Endodermal cell (in vitro differentiated cells): ENCODE data around the gene OVCA2. TPM values are rescaled to one million over a fixed set of nuclear protein-coding genes. Genes with fewer than 3 reads are reported as not detected.

Source experiments
- DNase-seq: peaks from one replicate; pipeline ENCODE4 v3.0.0-alpha.2; 2017
- H3K27ac ChIP-seq: 2 replicates; pipeline ENCODE4 v1.5.1; 2013; ENCODE audit warnings: mild to moderate bottlenecking, low read depth, low read length, moderate library complexity
- H3K27me3 ChIP-seq: 2 replicates; pipeline ENCODE4 v1.6.1; 2013; ENCODE audit warnings: mild to moderate bottlenecking, low read length, moderate library complexity; ENCODE audit not compliant: insufficient read depth, control insufficient read depth, poor library complexity, severe bottlenecking
- H3K36me3 ChIP-seq: 2 replicates; pipeline ENCODE4 v1.7.0; 2013; ENCODE audit warnings: mild to moderate bottlenecking, low read length, moderate library complexity; ENCODE audit not compliant: control insufficient read depth, insufficient read depth
- H3K4me1 ChIP-seq: one replicate; pipeline ENCODE4 v1.7.0; 2013; ENCODE audit warnings: low read length; ENCODE audit not compliant: control insufficient read depth, insufficient read depth
- H3K4me3 ChIP-seq: 2 replicates; pipeline ENCODE4 v1.5.1; 2013; ENCODE audit warnings: mild to moderate bottlenecking, low read length, moderate library complexity
- H3K9ac ChIP-seq: 2 replicates; pipeline ENCODE4 v1.6.1; 2013; ENCODE audit warnings: mild to moderate bottlenecking, low read length, moderate library complexity; ENCODE audit not compliant: poor library complexity, severe bottlenecking; ENCODE audit errors: extremely low read depth
- H3K9me3 ChIP-seq: 2 replicates; pipeline ENCODE4 v1.6.1; 2013; ENCODE audit warnings: mild to moderate bottlenecking, low read length, moderate library complexity; ENCODE audit not compliant: control insufficient read depth
- H3K27ac Mint-ChIP-seq: 2 replicates; pipeline ENCODE4 v1.8.0; 2020; ENCODE audit warnings: mixed read lengths
- H3K27me3 Mint-ChIP-seq: 2 replicates; pipeline ENCODE4 v1.8.0; 2021; ENCODE audit warnings: mild to moderate bottlenecking, mixed read lengths; ENCODE audit not compliant: insufficient read depth
- H3K36me3 Mint-ChIP-seq: 2 replicates; pipeline ENCODE4 v1.8.0; 2020; ENCODE audit warnings: low read depth, mixed read lengths
- H3K4me1 Mint-ChIP-seq: 2 replicates; pipeline ENCODE4 v1.8.0; 2020; ENCODE audit warnings: mixed read lengths
- H3K4me3 Mint-ChIP-seq: 2 replicates; pipeline ENCODE4 v1.8.0; 2020; ENCODE audit warnings: mild to moderate bottlenecking, moderate library complexity, mixed read lengths
- H3K9me3 Mint-ChIP-seq: 2 replicates; pipeline ENCODE4 v1.8.0; 2020; ENCODE audit warnings: mild to moderate bottlenecking, mixed read lengths
- CTCF ChIP-seq: fragments of 200-600 bp; sonication (generic); conservative IDR thresholded peaks from 2 replicates; pipeline ENCODE4 v1.5.0; 2021; ENCODE audit warnings: antibody characterized with exemption, mild to moderate bottlenecking
- WGBS, 2 experiments: methylation state at CpG; one replicate each; pipeline versions ENCODE4 v1.1.5 to v1.1.7; 2013; ENCODE audit warnings: missing lambda C conversion rate in 2 of 2, mixed read lengths in 1 of 2; ENCODE audit not compliant: insufficient coverage in 1 of 2, insufficient read length in 1 of 2; 5-methylcytosine and 5-hydroxymethylcytosine counted together
- total RNA-seq, 2 donors: library from RNA; stranded (reverse); fragmentation: NEBNext Ultra II Directional in 1 of 2; extraction: Animal tissue kit (Norgen Biotek cat#: 25700) in 1 of 2; gene quantifications; 2 replicates in 1 of 2; 3 replicates in 1 of 2; pipeline ENCODE4 v1.2.1, GENCODE V29; 2021

The OVCA2 gene
- total RNA-seq, 2 donors from 2014 or later = 19.8 to 27.5 TPM

- no peak overlapping the region for H3K27ac Mint-ChIP-seq
- Histone ChIP-seq H3K4me1 (peaks cover 8% of the 10 kb centered on the region), H3K9me3 (no peaks in the 10 kb centered on the region), H3K27ac (no peak overlapping the region), H3K27me3 (peaks cover 12% of the 10 kb centered on the region), H3K4me3 (no peak overlapping the region), H3K36me3 (peaks cover 27% of the 10 kb centered on the region), H3K9ac (no peak overlapping the region)
- no peaks in the 10 kb centered on the region for H3K9me3 Mint-ChIP-seq
- H3K27me3 Mint-ChIP-seq = peaks cover 77% of the 10 kb centered on the region
- no peak for TF ChIP-seq CTCF
- DNase-seq = no peak
- H3K4me1 Mint-ChIP-seq = peaks cover 31% of the 10 kb centered on the region
- H3K36me3 Mint-ChIP-seq = peaks cover 30% of the 10 kb centered on the region
- 94 to 96% methylated on average over 16 to 20 of the region's 20 CpGs for WGBS, 2 experiments
- no peak overlapping the region for H3K4me3 Mint-ChIP-seq
Observed at GRCh38 chr17:2016494-2016893, 25.3 kb upstream of the OVCA2 start.

DNA sequence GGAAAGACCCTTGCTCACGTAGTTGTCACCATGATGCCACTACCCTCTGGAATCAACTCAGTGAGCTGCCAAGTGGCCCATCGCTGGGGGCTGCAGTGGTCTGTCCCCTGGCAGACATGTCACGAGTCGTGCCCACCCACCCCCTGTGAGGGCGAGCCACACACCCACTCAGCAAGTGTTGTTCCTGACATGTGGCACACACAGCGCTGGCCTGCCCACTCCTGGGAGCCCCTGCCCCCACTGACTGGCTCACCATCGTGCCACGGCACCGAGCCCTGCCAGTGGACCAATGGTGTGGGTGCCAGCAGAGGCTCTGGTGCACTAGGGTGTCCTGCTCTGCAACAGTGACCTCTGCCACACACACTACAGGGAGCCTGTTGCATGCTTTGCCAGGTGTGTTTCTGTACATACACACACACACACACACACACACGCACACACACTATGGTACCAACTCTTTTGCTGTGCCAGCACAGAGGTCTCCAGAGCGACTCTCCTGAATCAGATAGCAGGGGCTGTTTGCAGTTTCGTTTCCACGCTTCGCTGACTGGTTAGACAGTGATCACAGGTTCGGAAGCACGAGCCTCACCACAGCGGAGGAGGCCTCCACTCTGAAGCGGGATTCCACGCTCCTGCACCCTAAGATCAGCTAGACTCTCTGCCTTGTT is 24.4 kb upstream of the OVCA2 start:
- H3K36me3 ChIP-seq = peaks cover 26% of the 10 kb centered on the region
- 92 to 95% methylated on average over 13 to 19 of the region's 19 CpGs for WGBS, 2 experiments
- no peaks in the 10 kb centered on the region for H3K9me3 ChIP-seq
- no peak for TF ChIP-seq CTCF
- H3K27me3 ChIP-seq = peaks cover 12% of the 10 kb centered on the region
- H3K4me3 ChIP-seq = no peak overlapping the region
- Mint-ChIP-seq H3K9me3 (no peaks in the 10 kb centered on the region), H3K4me3 (no peak overlapping the region), H3K27ac (no peak overlapping the region), H3K27me3 (peaks cover 78% of the 10 kb centered on the region), H3K4me1 (peaks cover 23% of the 10 kb centered on the region), H3K36me3 (peaks cover 22% of the 10 kb centered on the region)
- no peak overlapping the region for H3K27ac ChIP-seq
- H3K4me1 ChIP-seq = no peaks in the 10 kb centered on the region
- DNase-seq = no peak
- no peak overlapping the region for H3K9ac ChIP-seq

DNA sequence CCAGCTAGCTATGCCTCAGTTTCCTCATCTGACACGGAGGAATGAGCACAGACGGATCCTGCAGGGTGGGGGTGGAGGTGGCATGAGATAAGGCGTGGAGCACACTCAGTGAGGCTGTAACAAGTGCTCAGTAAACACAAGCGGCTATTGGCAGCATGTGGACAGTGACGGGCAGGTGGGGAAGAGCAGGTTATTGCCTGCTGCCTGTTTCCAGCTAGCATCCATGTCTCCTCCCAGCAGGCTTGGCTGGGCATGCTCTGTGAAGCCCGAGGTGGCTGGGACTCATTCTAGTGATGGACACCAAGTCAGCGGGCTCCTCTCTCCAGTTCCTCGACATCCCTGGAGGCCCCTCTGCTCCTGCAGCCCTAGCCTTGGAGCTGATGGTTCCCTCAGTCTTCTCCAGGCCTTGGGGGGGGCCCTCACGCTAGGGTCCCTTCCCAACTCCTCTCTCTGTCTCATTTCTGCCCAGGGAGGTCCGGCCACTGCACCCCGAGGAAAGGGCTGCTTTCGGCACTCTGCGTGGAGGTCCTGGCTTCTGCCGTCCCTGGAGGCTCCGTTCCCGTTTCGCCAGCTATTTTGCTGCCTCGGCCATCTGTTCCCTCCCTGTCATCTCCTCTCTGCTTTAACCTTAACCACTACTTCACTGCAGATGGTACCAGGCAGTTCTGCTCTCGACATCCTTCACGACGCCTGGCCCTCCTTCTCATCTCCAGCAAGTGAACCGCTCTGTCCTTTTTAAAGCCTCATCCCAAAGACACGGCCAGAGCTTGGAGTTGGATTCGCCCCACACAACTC is 22.9 kb upstream of the OVCA2 start:
- Mint-ChIP-seq H3K4me3 (no peak overlapping the region), H3K27me3 (peaks cover 81% of the 10 kb centered on the region), H3K9me3 (no peaks in the 10 kb centered on the region), H3K27ac (no peak overlapping the region), H3K4me1 (peaks cover 28% of the 10 kb centered on the region), H3K36me3 (peaks cover 11% of the 10 kb centered on the region)
- Histone ChIP-seq H3K36me3 (peaks cover 14% of the 10 kb centered on the region), H3K9ac (no peak overlapping the region), H3K27me3 (peaks cover 12% of the 10 kb centered on the region), H3K4me3 (no peak overlapping the region), H3K4me1 (no peaks in the 10 kb centered on the region), H3K9me3 (no peaks in the 10 kb centered on the region), H3K27ac (no peak overlapping the region)
- DNase-seq = no peak
- WGBS, 2 experiments = 91 to 93% methylated on average over 24 of the region's 24 CpGs
- no peak for TF ChIP-seq CTCF
